ENCODE results near the gene JAG2.

The JAG2 gene

GRCh38 chr14:105151838-105152793 lies 16.5 kb downstream of the JAG2 start:
- DNase-seq = no peak

GRCh38 chr14:105151084-105151837 lies 17.3 kb downstream of the JAG2 start:
- DNase-seq = no peak

GRCh38 chr14:105150368-105151083 lies 18.1 kb downstream of the JAG2 start:
- DNase-seq = no peak

- DNase-seq = no peak
Measured at GRCh38 chr14:105150026-105150367, 18.6 kb downstream of the JAG2 start.

- DNase-seq = no peak
Measured at GRCh38 chr14:105149146-105149781, 19.3 kb downstream of the JAG2 start.

GRCh38 chr14:105148604-105149145 lies 19.9 kb downstream of the JAG2 start:
- DNase-seq = no peak

- DNase-seq = no peak
Measured at GRCh38 chr14:105147671-105148603, 20.6 kb downstream of the JAG2 start.

GRCh38 chr14:105146976-105147635 lies 21.5 kb downstream of the JAG2 start:
- DNase-seq = no peak

- no peak for DNase-seq
Measured at GRCh38 chr14:105146181-105146975, 22.2 kb downstream of the JAG2 start.

- no peak for DNase-seq
Measured at GRCh38 chr14:105145381-105146180, 23.0 kb downstream of the JAG2 start.

- no peak for DNase-seq
Measured at GRCh38 chr14:105144666-105145380, 23.8 kb downstream of the JAG2 start.

GRCh38 chr14:105144026-105144665 lies 24.4 kb downstream of the JAG2 start:
- no peak for DNase-seq

- no peak for DNase-seq
Measured at GRCh38 chr14:105143451-105144025, 25.0 kb downstream of the JAG2 start.

GRCh38 chr14:105142651-105143450 lies 25.7 kb downstream of the JAG2 start:
- DNase-seq = no peak
